Endodermal cell (in vitro differentiated cells): ENCODE measurements around the gene HOXC11. TPM values are rescaled to one million over a fixed set of nuclear protein-coding genes. Genes with fewer than 3 reads are reported as not detected.

ENCODE experiments used
- DNase-seq: peaks from one replicate; pipeline ENCODE4 v3.0.0-alpha.2; 2017
- H3K27ac ChIP-seq: 2 replicates; pipeline ENCODE4 v1.5.1; 2013; ENCODE audit warnings: mild to moderate bottlenecking, low read depth, low read length, moderate library complexity
- H3K27me3 ChIP-seq: 2 replicates; pipeline ENCODE4 v1.6.1; 2013; ENCODE audit warnings: mild to moderate bottlenecking, low read length, moderate library complexity; ENCODE audit not compliant: insufficient read depth, control insufficient read depth, poor library complexity, severe bottlenecking
- H3K36me3 ChIP-seq: 2 replicates; pipeline ENCODE4 v1.7.0; 2013; ENCODE audit warnings: mild to moderate bottlenecking, low read length, moderate library complexity; ENCODE audit not compliant: control insufficient read depth, insufficient read depth
- H3K4me1 ChIP-seq: one replicate; pipeline ENCODE4 v1.7.0; 2013; ENCODE audit warnings: low read length; ENCODE audit not compliant: control insufficient read depth, insufficient read depth
- H3K4me3 ChIP-seq: 2 replicates; pipeline ENCODE4 v1.5.1; 2013; ENCODE audit warnings: mild to moderate bottlenecking, low read length, moderate library complexity
- H3K9ac ChIP-seq: 2 replicates; pipeline ENCODE4 v1.6.1; 2013; ENCODE audit warnings: mild to moderate bottlenecking, low read length, moderate library complexity; ENCODE audit not compliant: poor library complexity, severe bottlenecking; ENCODE audit errors: extremely low read depth
- H3K9me3 ChIP-seq: 2 replicates; pipeline ENCODE4 v1.6.1; 2013; ENCODE audit warnings: mild to moderate bottlenecking, low read length, moderate library complexity; ENCODE audit not compliant: control insufficient read depth
- H3K27ac Mint-ChIP-seq: 2 replicates; pipeline ENCODE4 v1.8.0; 2020; ENCODE audit warnings: mixed read lengths
- H3K27me3 Mint-ChIP-seq: 2 replicates; pipeline ENCODE4 v1.8.0; 2021; ENCODE audit warnings: mild to moderate bottlenecking, mixed read lengths; ENCODE audit not compliant: insufficient read depth
- H3K36me3 Mint-ChIP-seq: 2 replicates; pipeline ENCODE4 v1.8.0; 2020; ENCODE audit warnings: low read depth, mixed read lengths
- H3K4me1 Mint-ChIP-seq: 2 replicates; pipeline ENCODE4 v1.8.0; 2020; ENCODE audit warnings: mixed read lengths
- H3K4me3 Mint-ChIP-seq: 2 replicates; pipeline ENCODE4 v1.8.0; 2020; ENCODE audit warnings: mild to moderate bottlenecking, moderate library complexity, mixed read lengths
- H3K9me3 Mint-ChIP-seq: 2 replicates; pipeline ENCODE4 v1.8.0; 2020; ENCODE audit warnings: mild to moderate bottlenecking, mixed read lengths
- CTCF ChIP-seq: fragments of 200-600 bp; sonication (generic); conservative IDR thresholded peaks from 2 replicates; pipeline ENCODE4 v1.5.0; 2021; ENCODE audit warnings: antibody characterized with exemption, mild to moderate bottlenecking
- WGBS, 2 experiments: methylation state at CpG; one replicate each; pipeline versions ENCODE4 v1.1.5 to v1.1.7; 2013; ENCODE audit warnings: missing lambda C conversion rate in 2 of 2, mixed read lengths in 1 of 2; ENCODE audit not compliant: insufficient coverage in 1 of 2, insufficient read length in 1 of 2; 5-methylcytosine and 5-hydroxymethylcytosine counted together
- total RNA-seq, 2 donors: library from RNA; stranded (reverse); fragmentation: NEBNext Ultra II Directional in 1 of 2; extraction: Animal tissue kit (Norgen Biotek cat#: 25700) in 1 of 2; gene quantifications; 2 replicates in 1 of 2; 3 replicates in 1 of 2; pipeline ENCODE4 v1.2.1, GENCODE V29; 2021

HOXC11 gene
- total RNA-seq, 2 donors from 2014 or later, result not detected

- Mint-ChIP-seq H3K27me3 (peaks cover 99% of the 10 kb centered on the region), H3K27ac (no peak overlapping the region), H3K4me3 (no peak overlapping the region), H3K9me3 (peaks cover 3% of the 10 kb centered on the region), H3K36me3 (no peaks in the 10 kb centered on the region), H3K4me1 (peaks cover 2% of the 10 kb centered on the region)
- Histone ChIP-seq H3K9ac (no peak overlapping the region), H3K36me3 (no peaks in the 10 kb centered on the region), H3K4me3 (no peak overlapping the region), H3K9me3 (no peaks in the 10 kb centered on the region), H3K27me3 (peaks cover 99% of the 10 kb centered on the region), H3K27ac (no peak overlapping the region), H3K4me1 (no peaks in the 10 kb centered on the region)
- TF ChIP-seq CTCF, result no peak
- 12 to 13% methylated on average over 10 to 13 of the region's 17 CpGs for WGBS, 2 experiments
- no peak for DNase-seq
Measured at GRCh38 chr12:54010972-54011664, 38.2 kb downstream of the HOXC11 start.

GRCh38 chr12:54011665-54012532, 39.0 kb downstream of the HOXC11 start:
- Mint-ChIP-seq H3K27me3 (peaks cover 99% of the 10 kb centered on the region), H3K36me3 (no peaks in the 10 kb centered on the region), H3K27ac (no peak overlapping the region), H3K4me1 (no peaks in the 10 kb centered on the region), H3K9me3 (peaks cover 3% of the 10 kb centered on the region), H3K4me3 (no peak overlapping the region)
- 21 to 30% methylated on average over 6 to 13 of the region's 14 CpGs for WGBS, 2 experiments
- H3K27me3 ChIP-seq, result peaks cover 99% of the 10 kb centered on the region
- H3K4me1 ChIP-seq, result no peaks in the 10 kb centered on the region
- H3K27ac ChIP-seq, result no peak overlapping the region
- H3K4me3 ChIP-seq, result no peak overlapping the region
- TF ChIP-seq CTCF, result no peak
- H3K36me3 ChIP-seq, result no peaks in the 10 kb centered on the region
- DNase-seq, result no peak
- no peaks in the 10 kb centered on the region for H3K9me3 ChIP-seq
- H3K9ac ChIP-seq, result no peak overlapping the region

DNA sequence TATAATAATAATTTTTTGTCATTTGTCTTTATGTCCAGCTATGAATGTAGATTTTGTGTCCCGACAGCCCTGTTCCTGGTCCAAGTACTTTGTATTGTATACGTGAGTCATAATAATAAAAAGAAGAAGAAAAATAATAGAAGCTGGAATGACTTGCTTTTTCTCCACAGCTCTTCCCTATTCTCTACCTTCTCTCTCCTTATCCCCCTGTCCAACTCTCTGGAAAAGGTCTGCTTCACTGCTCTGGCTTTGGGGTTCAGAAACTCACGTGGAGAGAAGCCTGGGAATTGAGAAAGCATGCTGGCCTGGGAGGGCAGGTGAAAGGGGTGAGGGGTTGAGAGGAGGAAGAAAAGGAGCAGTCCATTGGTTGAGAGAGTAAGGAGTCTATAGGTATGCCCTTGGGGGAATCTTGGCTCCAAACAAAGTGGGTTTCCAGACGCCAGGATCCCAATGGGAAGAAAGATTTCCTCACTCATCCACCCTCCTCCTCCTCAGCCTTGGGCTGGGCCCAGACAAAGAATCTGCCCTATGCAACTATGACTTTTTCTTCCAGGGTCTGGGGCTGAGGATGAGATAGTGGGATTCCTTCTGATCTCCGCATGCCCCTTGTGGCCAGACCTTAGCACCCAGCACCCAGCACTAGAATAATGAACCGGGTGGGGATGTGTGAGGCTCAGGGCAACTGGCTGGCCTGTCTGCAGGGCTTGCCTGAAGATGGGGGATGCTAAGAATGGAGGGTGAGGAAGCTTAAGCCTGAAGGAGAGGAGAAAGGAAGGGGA, 39.9 kb downstream of the HOXC11 start:
- H3K27ac Mint-ChIP-seq, result no peak overlapping the region
- H3K27me3 Mint-ChIP-seq, result peaks cover 99% of the 10 kb centered on the region
- no peak overlapping the region for H3K9ac ChIP-seq
- no peak overlapping the region for H3K4me3 ChIP-seq
- no peaks in the 10 kb centered on the region for H3K36me3 Mint-ChIP-seq
- no peaks in the 10 kb centered on the region for H3K36me3 ChIP-seq
- WGBS, 2 experiments, result 0 to 25% methylated on average over 2 to 6 of the region's 6 CpGs
- H3K9me3 Mint-ChIP-seq, result peaks cover 3% of the 10 kb centered on the region
- peaks cover 6% of the 10 kb centered on the region for H3K4me1 Mint-ChIP-seq
- H3K4me1 ChIP-seq, result no peaks in the 10 kb centered on the region
- no peak for DNase-seq
- no peak overlapping the region for H3K27ac ChIP-seq
- no peak overlapping the region for H3K4me3 Mint-ChIP-seq
- no peak for TF ChIP-seq CTCF
- peaks cover 99% of the 10 kb centered on the region for H3K27me3 ChIP-seq
- H3K9me3 ChIP-seq, result no peaks in the 10 kb centered on the region
